ENCODE data around the gene CIRBP.

- TF ChIP-seq POLR2A (IDR thresholded peaks at IDR 0.05; ENCODE audit: low read length) (no peak), GATA1 (IDR thresholded peaks at IDR 0.05; ENCODE audit: low read depth, low read length) (no peak)
Measured at GRCh38 chr19:1234051-1234954, 34.8 kb upstream of the CIRBP start.
